IMR-90 (cell line): ENCODE measurements around the gene CAPN3. TPM values are rescaled to one million over a fixed set of nuclear protein-coding genes. Genes with fewer than 3 reads are reported as not detected.

ENCODE experiments used
- BHLHE40 ChIP-seq: fragments of 150-350 bp; IDR thresholded peaks from 2 replicates; pipeline ENCODE4 v1.6.1; 2016; ENCODE audit warnings: mild to moderate bottlenecking, low read depth, low read length
- CHD1 ChIP-seq: IDR thresholded peaks from 2 replicates; pipeline ENCODE4 v1.6.1; 2012; ENCODE audit warnings: low read depth, low read length, improper control_type of control experiment
- RFX5 ChIP-seq: IDR thresholded peaks from 2 replicates; pipeline ENCODE4 v1.8.0; 2012; ENCODE audit warnings: low read depth, mild to moderate bottlenecking, low read length, moderate library complexity
- polyA plus RNA-seq, 3 experiments: library from polyadenylated mRNA; depleted of rRNA; stranded (reverse); fragments of >200 nt; gene quantifications; 2 replicates each; pipeline ENCODE4 v1.2.3, GENCODE V29; 2012; ENCODE audit warnings: low replicate concordance in 1 of 3
- total RNA-seq: library from RNA; depleted of rRNA; stranded (reverse); fragments of >200 nt; gene quantifications from 2 replicates; pipeline ENCODE4 v1.2.3, GENCODE V29; 2012
- TF ChIP-seq, protein P1 (sequence below): fragments of 150-350 bp; IDR thresholded peaks from 2 replicates; pipeline ENCODE4 v1.6.1; 2017; ENCODE audit warnings: mild to moderate bottlenecking, antibody characterized with exemption, low read length, low read depth

CAPN3 gene
- total and polyA plus RNA-seq, 2 of the 4 experiments (the other 2 are of a cell fraction): 1.1 to 1.4 TPM

DNA sequence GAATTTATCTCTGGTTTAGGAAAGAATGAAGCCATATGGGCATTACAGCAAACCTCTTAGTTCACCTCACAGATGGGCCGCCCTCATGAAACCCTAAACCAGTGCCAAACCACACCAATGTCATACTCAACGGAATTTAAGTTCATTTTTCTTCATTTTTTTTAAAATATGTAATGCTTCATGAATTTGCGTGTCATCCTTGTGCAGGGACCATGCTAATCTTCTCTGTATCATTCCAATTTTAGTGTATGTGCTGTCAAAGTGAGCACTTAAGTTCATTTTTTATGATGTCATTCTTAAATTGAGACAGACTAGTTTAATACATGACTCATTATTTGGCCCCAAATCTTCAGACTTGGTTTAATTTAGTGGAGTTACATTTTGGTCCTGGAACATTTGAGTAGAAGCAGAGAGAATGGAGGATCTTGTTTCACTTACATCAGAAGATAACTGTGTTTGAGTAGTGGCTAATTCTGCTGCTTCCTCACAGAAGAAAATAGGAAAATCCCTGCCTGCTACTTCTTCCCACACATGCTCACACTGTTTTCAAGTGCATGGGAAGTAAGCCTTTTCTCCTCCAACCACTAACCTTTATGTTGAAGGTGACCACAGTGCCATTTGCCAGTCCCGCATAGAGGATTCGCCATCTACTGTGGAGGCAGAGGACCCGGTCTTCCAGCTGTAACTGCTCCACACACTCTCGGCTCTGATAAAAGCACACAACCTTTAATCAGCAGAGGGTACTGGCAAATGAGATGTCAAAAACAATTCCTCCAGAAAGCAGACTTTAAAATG lies 68.3 kb downstream of the CAPN3 start (continued):
- TF ChIP-seq, protein P1, sequence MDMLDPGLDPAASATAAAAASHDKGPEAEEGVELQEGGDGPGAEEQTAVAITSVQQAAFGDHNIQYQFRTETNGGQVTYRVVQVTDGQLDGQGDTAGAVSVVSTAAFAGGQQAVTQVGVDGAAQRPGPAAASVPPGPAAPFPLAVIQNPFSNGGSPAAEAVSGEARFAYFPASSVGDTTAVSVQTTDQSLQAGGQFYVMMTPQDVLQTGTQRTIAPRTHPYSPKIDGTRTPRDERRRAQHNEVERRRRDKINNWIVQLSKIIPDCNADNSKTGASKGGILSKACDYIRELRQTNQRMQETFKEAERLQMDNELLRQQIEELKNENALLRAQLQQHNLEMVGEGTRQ: no peak
- no peak for TF ChIP-seq CHD1
- TF ChIP-seq RFX5: no peak
- no peak for TF ChIP-seq BHLHE40
